ENCODE measurements around the gene LIMD2.

LIMD2 gene

GRCh38 chr17:63679214-63679613 lies 20.7 kb downstream of the LIMD2 start:
- DNase-seq = no peak

GRCh38 chr17:63676584-63676983 lies 23.3 kb downstream of the LIMD2 start:
- DNase-seq = no peak

- no peak for DNase-seq
Observed at GRCh38 chr17:63675607-63676546, 24.0 kb downstream of the LIMD2 start.

- no peak for DNase-seq
Observed at GRCh38 chr17:63675231-63675606, 24.7 kb downstream of the LIMD2 start.

- no peak for DNase-seq
Observed at GRCh38 chr17:63672856-63673255, 27.1 kb downstream of the LIMD2 start.

- no peak for DNase-seq
Observed at GRCh38 chr17:63665527-63666214, 34.3 kb downstream of the LIMD2 start.

- DNase-seq = no peak
Observed at GRCh38 chr17:63659850-63660249, 40.1 kb downstream of the LIMD2 start.

GRCh38 chr17:63658366-63658765 lies 41.6 kb downstream of the LIMD2 start:
- DNase-seq = no peak

GRCh38 chr17:63657786-63658185 lies 42.1 kb downstream of the LIMD2 start:
- no peak for DNase-seq

- DNase-seq = no peak
Observed at GRCh38 chr17:63653050-63653449, 46.9 kb downstream of the LIMD2 start.

GRCh38 chr17:63652106-63652505 lies 47.8 kb downstream of the LIMD2 start:
- no peak for DNase-seq

- DNase-seq = no peak
Observed at GRCh38 chr17:63649813-63650212, 50.1 kb downstream of the LIMD2 start.

- no peak for DNase-seq
Observed at GRCh38 chr17:63647936-63648335, 52.0 kb downstream of the LIMD2 start.

GRCh38 chr17:63647065-63647725 lies 52.7 kb downstream of the LIMD2 start:
- no peak for DNase-seq

- DNase-seq = no peak
Observed at GRCh38 chr17:63646488-63646806, 53.5 kb downstream of the LIMD2 start.
